Measurements from ENCODE around the gene PHF1.
A peak's percentile ranks its signal among the peaks of the same experiment; 100 is the strongest.

Gene PHF1

DNA sequence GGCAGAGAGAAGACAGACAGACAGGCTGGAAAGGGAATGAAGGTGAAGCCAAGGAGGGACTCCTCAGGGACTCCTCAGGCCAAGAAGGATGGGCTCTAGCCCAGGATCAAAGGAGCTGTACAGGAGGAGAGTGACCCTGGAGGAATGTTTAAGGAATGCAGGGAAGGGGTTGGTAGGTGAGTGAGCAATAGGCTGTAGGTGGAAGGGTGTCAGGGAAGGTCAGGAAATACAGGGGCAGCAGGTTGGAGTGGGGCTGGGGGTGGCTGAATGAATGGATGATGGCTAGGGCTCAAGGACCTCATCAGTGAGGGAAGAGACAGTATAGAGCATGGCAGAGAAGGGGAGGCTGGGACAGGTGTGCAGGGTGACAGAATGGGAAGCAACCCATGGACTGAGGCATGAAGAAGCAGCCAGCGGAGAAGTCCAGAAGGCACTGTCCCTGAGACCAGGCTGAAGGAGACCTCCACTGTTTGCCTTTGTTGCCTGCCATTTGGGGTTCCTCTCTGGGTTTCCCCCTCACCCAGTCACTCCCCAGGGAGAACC lies 22.3 kb downstream of the PHF1 start:
- no peak overlapping the region for H3K9ac ChIP-seq (ENCODE audit: low read length)
- H3K36me3 ChIP-seq (ENCODE audit: control insufficient read depth, insufficient read depth, low read length) = peaks cover 15% of the 10 kb centered on the region
- H3K4me3 ChIP-seq (ENCODE audit: low read length) = no peak overlapping the region
- H3K27me3 ChIP-seq (ENCODE audit: control insufficient read depth, insufficient read depth, low read length) = no peaks in the 10 kb centered on the region
- peak overlapping the region; percentile 85 for H3K27ac ChIP-seq (ENCODE audit: low read depth, low read length)
- peaks cover 24% of the 10 kb centered on the region for H3K4me1 ChIP-seq (ENCODE audit: control insufficient read depth, insufficient read depth, low read length)

DNA sequence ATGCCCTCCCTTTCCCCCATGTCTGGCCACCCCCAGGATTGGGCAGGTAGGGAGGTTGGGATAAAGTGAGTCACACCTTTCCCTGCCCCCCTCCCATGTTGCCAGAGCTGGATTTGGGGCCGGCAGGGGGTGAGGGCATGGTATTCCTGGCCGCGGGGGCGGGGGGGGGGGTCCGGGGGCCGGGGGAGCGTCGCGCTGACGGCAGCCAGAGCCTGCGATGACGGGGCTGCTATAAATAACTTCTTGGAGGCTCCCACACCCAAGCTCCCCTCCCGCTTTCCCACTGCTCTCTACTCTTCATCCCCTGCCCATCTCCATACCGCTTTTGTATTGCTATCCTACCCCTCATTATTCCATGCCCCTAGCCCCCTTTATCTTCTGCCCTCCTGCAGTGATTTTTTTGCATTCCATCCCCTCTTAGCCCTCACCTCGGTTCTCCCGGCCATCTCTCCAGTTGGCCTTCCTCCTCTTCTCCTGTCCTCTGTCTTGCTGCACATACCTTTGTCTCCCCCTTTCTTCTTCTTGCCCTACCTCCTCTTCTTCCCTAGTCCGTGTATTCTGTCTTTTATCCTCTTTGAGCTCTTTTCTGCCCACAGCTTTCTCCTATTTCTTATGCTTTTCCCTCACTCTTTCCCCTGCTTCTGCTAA lies 22.9 kb downstream of the PHF1 start:
- Histone ChIP-seq H3K27ac (ENCODE audit: low read depth, low read length) (peak overlapping the region; percentile 85), H3K4me1 (ENCODE audit: control insufficient read depth, insufficient read depth, low read length) (peaks cover 19% of the 10 kb centered on the region), H3K4me3 (ENCODE audit: low read length) (no peak overlapping the region), H3K27me3 (ENCODE audit: control insufficient read depth, insufficient read depth, low read length) (no peaks in the 10 kb centered on the region), H3K9ac (ENCODE audit: low read length) (no peak overlapping the region), H3K36me3 (ENCODE audit: control insufficient read depth, insufficient read depth, low read length) (peaks cover 16% of the 10 kb centered on the region)

DNA sequence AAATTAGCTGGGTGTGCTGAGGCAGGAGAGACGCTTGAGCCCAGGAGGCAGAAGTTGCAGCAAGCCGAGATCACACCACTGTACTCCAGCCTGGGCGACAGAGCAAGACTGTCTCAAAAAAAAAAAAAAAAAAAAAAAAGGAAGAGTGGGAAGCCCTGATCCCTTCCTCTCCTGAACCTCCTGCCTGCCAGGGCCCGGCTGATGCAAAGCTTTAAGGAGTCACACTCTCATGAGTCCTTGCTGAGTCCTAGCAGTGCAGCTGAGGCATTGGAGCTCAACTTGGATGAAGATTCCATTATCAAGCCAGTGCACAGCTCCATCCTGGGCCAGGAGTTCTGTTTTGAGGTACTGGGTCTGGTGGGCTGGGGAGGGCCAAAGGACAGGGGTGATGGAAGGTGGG lies 24.1 kb downstream of the PHF1 start:
- Histone ChIP-seq H3K27me3 (ENCODE audit: control insufficient read depth, insufficient read depth, low read length) (no peaks in the 10 kb centered on the region), H3K9ac (ENCODE audit: low read length) (no peak overlapping the region), H3K27ac (ENCODE audit: low read depth, low read length) (no peak overlapping the region), H3K4me1 (ENCODE audit: control insufficient read depth, insufficient read depth, low read length) (peaks cover 18% of the 10 kb centered on the region), H3K36me3 (ENCODE audit: control insufficient read depth, insufficient read depth, low read length) (peaks cover 16% of the 10 kb centered on the region), H3K4me3 (ENCODE audit: low read length) (no peak overlapping the region)

DNA sequence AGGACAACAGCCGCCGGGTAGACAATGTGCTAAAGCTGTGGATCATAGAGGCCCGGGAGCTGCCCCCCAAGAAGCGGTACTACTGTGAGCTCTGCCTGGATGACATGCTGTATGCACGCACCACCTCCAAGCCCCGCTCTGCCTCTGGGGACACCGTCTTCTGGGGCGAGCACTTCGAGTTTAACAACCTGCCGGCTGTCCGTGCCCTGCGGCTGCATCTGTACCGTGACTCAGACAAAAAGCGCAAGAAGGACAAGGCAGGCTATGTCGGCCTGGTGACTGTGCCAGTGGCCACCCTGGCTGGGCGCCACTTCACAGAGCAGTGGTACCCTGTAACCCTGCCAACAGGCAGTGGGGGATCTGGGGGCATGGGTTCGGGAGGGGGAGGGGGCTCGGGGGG lies 26.9 kb downstream of the PHF1 start:
- Histone ChIP-seq H3K36me3 (ENCODE audit: control insufficient read depth, insufficient read depth, low read length) (peaks cover 19% of the 10 kb centered on the region), H3K4me3 (ENCODE audit: low read length) (no peak overlapping the region), H3K9ac (ENCODE audit: low read length) (no peak overlapping the region), H3K27ac (ENCODE audit: low read depth, low read length) (no peak overlapping the region), H3K4me1 (ENCODE audit: control insufficient read depth, insufficient read depth, low read length) (peaks cover 9% of the 10 kb centered on the region), H3K27me3 (ENCODE audit: control insufficient read depth, insufficient read depth, low read length) (no peaks in the 10 kb centered on the region)

DNA sequence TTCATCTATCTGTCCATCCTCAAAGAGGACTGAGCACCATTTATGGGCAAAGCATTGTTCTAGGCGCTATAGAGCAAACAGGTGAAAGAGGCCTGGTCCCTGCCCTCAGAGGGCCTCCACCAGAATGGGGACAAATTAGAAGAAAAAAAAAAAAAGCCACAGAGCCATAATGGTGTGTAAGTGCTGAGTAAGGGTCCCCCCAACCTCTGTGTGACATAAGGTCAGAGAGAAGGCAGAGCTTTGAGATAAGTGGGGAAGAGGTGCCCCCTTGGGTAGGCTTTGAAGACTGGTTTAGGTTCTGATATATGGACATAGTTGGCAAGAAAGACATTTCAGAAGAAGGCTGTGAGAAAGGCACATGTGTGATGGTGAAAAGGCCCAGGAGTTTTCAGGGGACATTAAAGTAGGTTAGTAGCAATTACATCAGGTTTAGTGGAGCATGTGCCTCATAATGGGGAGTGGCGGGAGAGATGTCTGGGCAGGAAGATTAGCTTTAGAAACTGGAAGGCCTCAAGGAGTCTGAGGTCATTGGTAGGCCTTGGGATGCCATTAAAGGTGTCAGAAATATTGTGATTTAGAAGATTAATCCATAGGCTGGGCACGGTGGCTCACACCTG lies 28.3 kb downstream of the PHF1 start:
- H3K36me3 ChIP-seq (ENCODE audit: control insufficient read depth, insufficient read depth, low read length) = peaks cover 25% of the 10 kb centered on the region
- H3K4me1 ChIP-seq (ENCODE audit: control insufficient read depth, insufficient read depth, low read length) = peaks cover 2% of the 10 kb centered on the region
- no peak overlapping the region for H3K9ac ChIP-seq (ENCODE audit: low read length)
- H3K4me3 ChIP-seq (ENCODE audit: low read length) = no peak overlapping the region
- H3K27ac ChIP-seq (ENCODE audit: low read depth, low read length) = no peak overlapping the region
- no peaks in the 10 kb centered on the region for H3K27me3 ChIP-seq (ENCODE audit: control insufficient read depth, insufficient read depth, low read length)

DNA sequence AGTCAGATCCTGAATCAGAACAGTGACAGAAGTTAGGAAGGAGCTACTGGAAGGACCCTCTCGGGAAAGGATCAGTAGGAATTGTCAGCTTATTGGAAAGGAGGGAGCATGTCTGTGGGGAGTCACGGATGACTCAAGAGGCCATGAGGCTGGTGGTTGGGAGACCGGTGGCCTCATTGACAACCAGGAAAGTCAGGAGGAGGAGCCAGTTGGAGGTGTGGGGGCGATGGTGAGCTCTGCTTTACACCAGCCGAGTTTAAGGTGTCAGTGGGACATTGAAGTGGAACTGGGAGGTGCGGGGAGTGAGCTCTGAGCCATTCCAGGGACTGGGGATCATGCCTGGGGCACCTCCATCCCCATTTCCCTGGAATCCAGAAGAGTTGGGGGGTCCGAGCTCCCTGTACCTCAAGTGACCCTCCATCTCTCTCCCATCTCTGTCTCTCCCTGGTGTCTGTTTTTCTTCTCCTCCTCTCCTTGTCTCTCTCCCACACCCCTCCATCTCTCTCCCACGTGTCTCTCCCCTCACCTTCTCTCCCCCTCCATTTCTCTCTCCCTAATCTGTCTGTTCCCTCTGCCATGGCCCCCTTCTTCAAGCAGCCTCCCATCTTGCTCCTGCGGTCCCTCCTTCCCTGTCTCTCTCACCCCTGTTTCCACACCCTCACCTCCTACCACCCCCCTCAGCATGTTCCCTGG lies 29.3 kb downstream of the PHF1 start:
- peaks cover 26% of the 10 kb centered on the region for H3K36me3 ChIP-seq (ENCODE audit: control insufficient read depth, insufficient read depth, low read length)
- no peak overlapping the region for H3K4me3 ChIP-seq (ENCODE audit: low read length)
- no peaks in the 10 kb centered on the region for H3K27me3 ChIP-seq (ENCODE audit: control insufficient read depth, insufficient read depth, low read length)

DNA sequence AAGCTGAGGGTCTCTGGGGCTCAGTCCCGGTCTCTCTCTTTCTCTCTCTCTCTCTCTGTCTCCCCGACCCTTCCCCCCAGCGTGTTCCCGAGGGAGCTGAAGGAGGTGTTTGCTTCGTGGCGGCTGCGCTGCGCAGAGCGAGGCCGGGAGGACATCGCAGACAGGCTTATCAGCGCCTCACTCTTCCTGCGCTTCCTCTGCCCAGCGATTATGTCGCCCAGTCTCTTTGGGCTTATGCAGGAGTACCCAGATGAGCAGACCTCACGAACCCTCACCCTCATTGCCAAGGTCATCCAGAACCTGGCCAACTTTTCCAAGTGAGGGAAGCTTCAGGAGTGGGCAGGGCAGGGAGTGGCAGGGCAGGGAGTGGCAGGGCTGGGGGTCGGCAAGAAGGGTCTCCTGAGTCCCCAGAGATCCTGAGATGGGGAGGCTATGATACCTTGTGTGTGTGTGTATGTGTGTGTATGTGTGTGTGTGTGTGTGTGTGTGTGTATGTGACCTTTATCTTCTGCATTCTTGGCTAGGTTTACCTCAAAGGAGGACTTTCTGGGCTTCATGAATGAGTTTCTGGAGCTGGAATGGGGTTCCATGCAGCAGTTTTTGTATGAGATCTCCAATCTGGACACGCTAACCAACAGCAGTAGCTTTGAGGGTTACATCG lies 30.0 kb downstream of the PHF1 start:
- H3K36me3 ChIP-seq (ENCODE audit: control insufficient read depth, insufficient read depth, low read length) = peaks cover 24% of the 10 kb centered on the region

More for the DNA sequence above, 29.3 kb downstream of the PHF1 start:
- Histone ChIP-seq H3K9ac (ENCODE audit: low read length) (no peak overlapping the region), H3K4me1 (ENCODE audit: control insufficient read depth, insufficient read depth, low read length) (no peaks in the 10 kb centered on the region), H3K27ac (ENCODE audit: low read depth, low read length) (no peak overlapping the region)

DNA sequence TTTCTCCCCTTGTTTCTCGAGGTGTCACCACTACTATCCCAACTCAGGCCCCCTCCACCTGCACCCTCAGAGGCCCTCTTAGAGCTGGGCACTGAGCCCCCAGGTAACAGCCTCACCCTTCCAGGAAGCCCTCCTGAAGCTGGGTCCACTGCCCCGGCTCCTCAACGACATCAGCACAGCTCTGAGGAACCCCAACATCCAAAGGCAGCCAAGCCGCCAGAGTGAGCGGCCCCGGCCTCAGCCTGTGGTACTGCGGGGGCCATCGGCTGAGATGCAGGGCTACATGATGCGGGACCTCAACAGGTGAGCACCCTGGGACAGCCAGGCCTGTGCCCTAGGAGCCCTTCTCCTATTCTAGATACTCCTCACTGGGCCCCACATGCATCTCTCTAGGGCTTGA lies 30.6 kb downstream of the PHF1 start:
- peaks cover 29% of the 10 kb centered on the region for H3K36me3 ChIP-seq (ENCODE audit: control insufficient read depth, insufficient read depth, low read length)
- H3K4me3 ChIP-seq (ENCODE audit: low read length) = no peak overlapping the region

More for the DNA sequence above, 30.0 kb downstream of the PHF1 start:
- H3K9ac ChIP-seq (ENCODE audit: low read length) = no peak overlapping the region
- H3K4me3 ChIP-seq (ENCODE audit: low read length) = no peak overlapping the region
- H3K27me3 ChIP-seq (ENCODE audit: control insufficient read depth, insufficient read depth, low read length) = no peaks in the 10 kb centered on the region
- no peak overlapping the region for H3K27ac ChIP-seq (ENCODE audit: low read depth, low read length)
- no peaks in the 10 kb centered on the region for H3K4me1 ChIP-seq (ENCODE audit: control insufficient read depth, insufficient read depth, low read length)

DNA sequence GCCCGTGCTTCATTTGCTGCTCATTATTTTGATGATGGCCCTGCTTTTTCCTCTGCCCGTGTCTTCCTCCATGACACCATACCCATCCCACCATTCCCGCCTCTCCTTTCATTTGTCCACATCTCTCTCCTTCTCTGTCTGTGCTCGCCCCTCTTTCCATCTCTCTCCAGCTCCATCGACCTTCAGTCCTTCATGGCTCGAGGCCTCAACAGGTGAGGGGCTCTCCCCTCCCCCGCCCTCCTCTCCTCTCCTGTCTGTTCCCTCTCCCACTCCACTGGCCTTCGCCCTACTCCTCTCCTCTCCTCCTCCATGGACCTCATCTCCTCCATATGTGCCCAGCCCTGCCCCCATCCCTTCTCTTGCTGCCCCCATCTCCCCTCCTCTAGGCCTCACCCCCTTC lies 31.5 kb downstream of the PHF1 start:
- peaks cover 25% of the 10 kb centered on the region for H3K36me3 ChIP-seq (ENCODE audit: control insufficient read depth, insufficient read depth, low read length)
- no peaks in the 10 kb centered on the region for H3K4me1 ChIP-seq (ENCODE audit: control insufficient read depth, insufficient read depth, low read length)
- H3K4me3 ChIP-seq (ENCODE audit: low read length) = no peak overlapping the region
- no peak overlapping the region for H3K9ac ChIP-seq (ENCODE audit: low read length)
- no peak overlapping the region for H3K27ac ChIP-seq (ENCODE audit: low read depth, low read length)
- H3K27me3 ChIP-seq (ENCODE audit: control insufficient read depth, insufficient read depth, low read length) = no peaks in the 10 kb centered on the region

More for the DNA sequence above, 30.6 kb downstream of the PHF1 start:
- Histone ChIP-seq H3K27me3 (ENCODE audit: control insufficient read depth, insufficient read depth, low read length) (no peaks in the 10 kb centered on the region), H3K9ac (ENCODE audit: low read length) (no peak overlapping the region), H3K4me1 (ENCODE audit: control insufficient read depth, insufficient read depth, low read length) (no peaks in the 10 kb centered on the region), H3K27ac (ENCODE audit: low read depth, low read length) (no peak overlapping the region)

DNA sequence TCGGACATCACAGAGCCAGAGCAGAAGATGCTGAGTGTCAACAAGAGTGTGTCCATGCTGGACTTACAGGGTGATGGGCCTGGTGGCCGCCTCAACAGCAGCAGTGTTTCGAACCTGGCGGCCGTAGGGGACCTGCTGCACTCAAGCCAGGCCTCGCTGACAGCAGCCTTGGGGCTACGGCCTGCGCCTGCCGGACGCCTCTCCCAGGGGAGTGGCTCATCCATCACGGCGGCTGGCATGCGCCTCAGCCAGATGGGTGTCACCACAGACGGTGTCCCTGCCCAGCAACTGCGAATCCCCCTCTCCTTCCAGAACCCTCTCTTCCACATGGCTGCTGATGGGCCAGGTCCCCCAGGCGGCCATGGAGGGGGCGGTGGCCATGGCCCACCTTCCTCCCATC lies 32.2 kb downstream of the PHF1 start:
- no peaks in the 10 kb centered on the region for H3K27me3 ChIP-seq (ENCODE audit: control insufficient read depth, insufficient read depth, low read length)
- H3K4me3 ChIP-seq (ENCODE audit: low read length) = no peak overlapping the region
- H3K36me3 ChIP-seq (ENCODE audit: control insufficient read depth, insufficient read depth, low read length) = peaks cover 18% of the 10 kb centered on the region
- H3K27ac ChIP-seq (ENCODE audit: low read depth, low read length) = no peak overlapping the region
- no peak overlapping the region for H3K9ac ChIP-seq (ENCODE audit: low read length)
- no peaks in the 10 kb centered on the region for H3K4me1 ChIP-seq (ENCODE audit: control insufficient read depth, insufficient read depth, low read length)

DNA sequence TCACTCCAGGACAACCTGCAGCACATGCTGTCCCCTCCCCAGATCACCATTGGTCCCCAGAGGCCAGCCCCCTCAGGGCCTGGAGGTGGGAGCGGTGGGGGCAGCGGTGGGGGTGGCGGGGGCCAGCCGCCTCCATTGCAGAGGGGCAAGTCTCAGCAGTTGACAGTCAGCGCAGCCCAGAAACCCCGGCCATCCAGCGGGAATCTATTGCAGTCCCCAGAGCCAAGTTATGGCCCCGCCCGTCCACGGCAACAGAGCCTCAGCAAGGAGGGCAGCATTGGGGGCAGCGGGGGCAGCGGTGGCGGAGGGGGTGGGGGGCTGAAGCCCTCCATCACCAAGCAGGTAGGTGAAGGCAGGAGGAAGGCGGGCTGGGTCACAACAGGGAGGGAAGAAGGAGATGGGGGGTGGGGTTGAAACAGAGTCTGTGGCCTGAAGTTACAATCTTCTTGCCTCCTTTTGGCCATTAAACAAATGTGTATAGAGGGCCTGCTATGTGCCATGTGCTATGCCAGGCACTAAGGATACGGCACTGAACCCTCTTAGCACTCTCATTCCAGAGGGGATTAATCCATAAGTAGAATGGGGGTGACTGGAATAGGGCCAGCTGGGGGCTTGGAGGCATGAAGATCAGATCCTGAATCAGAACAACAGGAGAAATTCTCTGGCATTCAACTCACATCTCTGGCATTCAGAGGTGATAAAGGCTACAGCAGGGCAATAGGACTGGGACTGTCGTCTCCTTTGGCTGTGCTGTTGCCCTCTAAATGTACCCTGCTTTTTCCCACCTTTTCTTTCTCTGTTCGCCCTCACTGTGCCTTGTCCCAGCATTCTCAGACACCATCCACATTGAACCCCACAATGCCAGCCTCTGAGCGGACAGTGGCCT lies 33.0 kb downstream of the PHF1 start:
- H3K4me1 ChIP-seq (ENCODE audit: control insufficient read depth, insufficient read depth, low read length) = no peaks in the 10 kb centered on the region
- H3K9ac ChIP-seq (ENCODE audit: low read length) = no peak overlapping the region
- peaks cover 16% of the 10 kb centered on the region for H3K36me3 ChIP-seq (ENCODE audit: control insufficient read depth, insufficient read depth, low read length)
- H3K4me3 ChIP-seq (ENCODE audit: low read length) = no peak overlapping the region
- no peak overlapping the region for H3K27ac ChIP-seq (ENCODE audit: low read depth, low read length)
- H3K27me3 ChIP-seq (ENCODE audit: control insufficient read depth, insufficient read depth, low read length) = no peaks in the 10 kb centered on the region
